Hepatocyte (in vitro differentiated cells): ENCODE measurements around the gene SLC47A2. TPM values are rescaled to one million over a fixed set of nuclear protein-coding genes. Genes with fewer than 3 reads are reported as not detected.
A peak's percentile ranks its signal among the peaks of the same experiment; 100 is the strongest.
"Not testable (repeated sequence)": the region's sequence is repeated elsewhere in the genome, so short reads cannot be mapped to it uniquely, and the experiment has no call there.

ENCODE experiments used
- DNase-seq: peaks from one replicate; pipeline ENCODE4 v3.0.0-alpha.2; 2016; ENCODE audit warnings: low spot score
- H2AFZ ChIP-seq: fragments of 200-600 bp; sonication (generic); 2 replicates; pipeline ENCODE4 v1.6.0; 2016; ENCODE audit warnings: antibody characterized with exemption, mild to moderate bottlenecking
- H3K27ac ChIP-seq: fragments of 200-600 bp; sonication (generic); 2 replicates; pipeline ENCODE4 v1.5.1; 2016; ENCODE audit warnings: mild to moderate bottlenecking
- H3K27me3 ChIP-seq: fragments of 200-600 bp; sonication (generic); 2 replicates; pipeline ENCODE4 v1.6.1; 2016
- H3K36me3 ChIP-seq: fragments of 200-600 bp; sonication (generic); replicated peaks from 2 replicates; pipeline ENCODE4 v1.5.1; 2016; ENCODE audit warnings: low read depth; ENCODE audit not compliant: insufficient read depth
- H3K4me1 ChIP-seq: fragments of 200-600 bp; sonication (generic); 2 replicates; pipeline ENCODE4 v1.5.1; 2016; ENCODE audit warnings: mild to moderate bottlenecking, moderate library complexity; ENCODE audit not compliant: insufficient read depth
- H3K4me2 ChIP-seq: fragments of 200-600 bp; sonication (generic); 2 replicates; pipeline ENCODE4 v1.6.0; 2016
- H3K4me3 ChIP-seq: fragments of 200-600 bp; sonication (generic); 2 replicates; pipeline ENCODE4 v1.5.1; 2016; ENCODE audit warnings: mild to moderate bottlenecking
- H3K79me2 ChIP-seq: fragments of 200-600 bp; sonication (generic); 2 replicates; pipeline ENCODE4 v1.6.0; 2017; ENCODE audit warnings: mild to moderate bottlenecking
- H3K9me2 ChIP-seq: fragments of 200-600 bp; sonication (generic); replicated peaks from 2 replicates; pipeline ENCODE4 v1.6.0; 2017; ENCODE audit warnings: mild to moderate bottlenecking; ENCODE audit not compliant: insufficient read depth
- H3K9me3 ChIP-seq: fragments of 200-600 bp; sonication (generic); 2 replicates; pipeline ENCODE4 v1.5.1; 2016; ENCODE audit warnings: low read depth, mild to moderate bottlenecking
- H4K20me1 ChIP-seq: fragments of 200-600 bp; sonication (generic); 2 replicates; pipeline ENCODE4 v1.6.0; 2016; ENCODE audit warnings: mild to moderate bottlenecking; ENCODE audit not compliant: insufficient read depth, poor library complexity, severe bottlenecking
- EZH2 ChIP-seq: fragments of 200-600 bp; sonication (generic); IDR thresholded peaks from 2 replicates; pipeline ENCODE4 v1.6.1; 2016; ENCODE audit warnings: antibody characterized with exemption, mild to moderate bottlenecking, borderline replicate concordance
- EZH2phosphoT487 ChIP-seq: fragments of 200-600 bp; sonication (generic); IDR thresholded peaks from one replicate; pipeline ENCODE4 v1.6.1; 2018; ENCODE audit warnings: antibody characterized with exemption, mild to moderate bottlenecking, low read depth, moderate library complexity; ENCODE audit not compliant: unreplicated experiment, severe bottlenecking
- WGBS: methylation state at CpG from one replicate; pipeline ENCODE4 v1.1.6; 2016; ENCODE audit warnings: low lambda C conversion rate; ENCODE audit errors: missing lambda C conversion rate; 5-methylcytosine and 5-hydroxymethylcytosine counted together
- polyA plus RNA-seq: library from polyadenylated mRNA; unstranded; fragments of >200 nt; fragmentation: Nextera tagmentation; extraction: Ambion mirVana; gene quantifications from 2 replicates; pipeline ENCODE4 v1.2.1, GENCODE V29; 2016
- total RNA-seq: library from RNA; depleted of rRNA; stranded (reverse); fragments of >200 nt; gene quantifications from 2 replicates; pipeline ENCODE4 v1.2.3, GENCODE V29; 2014
- TF ChIP-seq, protein P1 (sequence below): fragments of 200-600 bp; sonication (generic); IDR thresholded peaks from 2 replicates; pipeline ENCODE4 v1.5.1; 2016; ENCODE audit warnings: antibody characterized with exemption, mild to moderate bottlenecking; ENCODE audit not compliant: poor library complexity

Gene SLC47A2
- total and polyA plus RNA-seq, 2 experiments from 2014 or later, result 0.07 TPM; not detected in 1

DNA sequence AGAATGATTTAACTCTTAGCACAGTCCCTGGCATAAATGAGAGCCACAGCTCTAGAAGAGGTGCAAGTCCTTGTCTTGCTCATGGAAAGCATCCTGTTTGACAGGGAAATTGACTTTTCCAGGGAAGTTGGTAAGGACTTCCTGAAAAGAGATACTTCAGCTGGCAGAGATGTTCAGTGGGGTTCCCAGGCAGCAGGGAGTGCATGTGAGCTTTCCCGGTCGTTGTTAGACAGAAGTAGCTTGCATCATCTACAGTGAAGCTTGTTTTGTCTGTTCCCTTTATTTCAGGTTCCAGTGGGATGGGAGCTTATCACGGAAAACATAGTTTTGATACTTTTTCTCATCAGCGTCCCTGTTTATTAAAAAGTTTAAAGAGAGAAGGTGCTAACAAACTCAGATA, 45.0 kb downstream of the SLC47A2 start:
- Histone ChIP-seq H3K9me3 (no peaks in the 10 kb centered on the region), H3K27me3 (no peaks in the 10 kb centered on the region), H2AFZ (no peak overlapping the region), H3K9me2 (no peaks in the 10 kb centered on the region), H3K36me3 (no peaks in the 10 kb centered on the region), H3K27ac (peak overlapping the region; percentile 79), H3K79me2 (no peaks in the 10 kb centered on the region), H3K4me1 (peaks cover 11% of the 10 kb centered on the region), H4K20me1 (no peaks in the 10 kb centered on the region), H3K4me2 (no peak overlapping the region), H3K4me3 (no peak overlapping the region)
- DNase-seq, result no peak
- WGBS, result 74% methylated on average over 4 of the region's 4 CpGs
- TF ChIP-seq EZH2phosphoT487, result no peak
- no peak for TF ChIP-seq EZH2
- TF ChIP-seq, protein P1, sequence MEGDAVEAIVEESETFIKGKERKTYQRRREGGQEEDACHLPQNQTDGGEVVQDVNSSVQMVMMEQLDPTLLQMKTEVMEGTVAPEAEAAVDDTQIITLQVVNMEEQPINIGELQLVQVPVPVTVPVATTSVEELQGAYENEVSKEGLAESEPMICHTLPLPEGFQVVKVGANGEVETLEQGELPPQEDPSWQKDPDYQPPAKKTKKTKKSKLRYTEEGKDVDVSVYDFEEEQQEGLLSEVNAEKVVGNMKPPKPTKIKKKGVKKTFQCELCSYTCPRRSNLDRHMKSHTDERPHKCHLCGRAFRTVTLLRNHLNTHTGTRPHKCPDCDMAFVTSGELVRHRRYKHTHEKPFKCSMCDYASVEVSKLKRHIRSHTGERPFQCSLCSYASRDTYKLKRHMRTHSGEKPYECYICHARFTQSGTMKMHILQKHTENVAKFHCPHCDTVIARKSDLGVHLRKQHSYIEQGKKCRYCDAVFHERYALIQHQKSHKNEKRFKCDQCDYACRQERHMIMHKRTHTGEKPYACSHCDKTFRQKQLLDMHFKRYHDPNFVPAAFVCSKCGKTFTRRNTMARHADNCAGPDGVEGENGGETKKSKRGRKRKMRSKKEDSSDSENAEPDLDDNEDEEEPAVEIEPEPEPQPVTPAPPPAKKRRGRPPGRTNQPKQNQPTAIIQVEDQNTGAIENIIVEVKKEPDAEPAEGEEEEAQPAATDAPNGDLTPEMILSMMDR, result no peak

GRCh38 chr17:19670908-19671307, 45.5 kb downstream of the SLC47A2 start:
- peaks cover 11% of the 10 kb centered on the region for H3K4me1 ChIP-seq
- H3K27me3 ChIP-seq, result no peaks in the 10 kb centered on the region
- no peaks in the 10 kb centered on the region for H3K9me2 ChIP-seq
- no peak for DNase-seq
- no peaks in the 10 kb centered on the region for H3K9me3 ChIP-seq
- no peaks in the 10 kb centered on the region for H3K79me2 ChIP-seq
- no peak overlapping the region for H2AFZ ChIP-seq
- 95% methylated on average over 2 of the region's 2 CpGs for WGBS
- H3K36me3 ChIP-seq, result no peaks in the 10 kb centered on the region
- no peak for TF ChIP-seq EZH2
- TF ChIP-seq EZH2phosphoT487, result no peak
- TF ChIP-seq, protein P1, result no peak
- H3K4me2 ChIP-seq, result no peak overlapping the region
- no peaks in the 10 kb centered on the region for H4K20me1 ChIP-seq
- H3K4me3 ChIP-seq, result no peak overlapping the region
- H3K27ac ChIP-seq, result peak overlapping the region; percentile 79

- H3K9me3 ChIP-seq, H2AFZ ChIP-seq, H3K36me3 ChIP-seq, H3K27ac ChIP-seq, H3K9me2 ChIP-seq, H3K27me3 ChIP-seq, H3K79me2 ChIP-seq, H3K4me2 ChIP-seq, H4K20me1 ChIP-seq, DNase-seq, H3K4me3 ChIP-seq: not testable (repeated sequence)
- peaks cover 11% of the 10 kb centered on the region for H3K4me1 ChIP-seq
- WGBS, result 96% methylated on average over 7 of the region's 7 CpGs
These were observed 46.7 kb downstream of the SLC47A2 start for GRCh38 chr17:19669680-19670079.

GRCh38 chr17:19664821-19665181, 51.6 kb downstream of the SLC47A2 start:
- Histone ChIP-seq H3K36me3 (peaks cover 3% of the 10 kb centered on the region), H3K27ac (no peak overlapping the region), H3K9me2 (no peaks in the 10 kb centered on the region), H3K4me3 (no peak overlapping the region), H4K20me1 (no peaks in the 10 kb centered on the region), H2AFZ (no peak overlapping the region), H3K4me1 (peaks cover 5% of the 10 kb centered on the region), H3K9me3 (no peaks in the 10 kb centered on the region), H3K27me3 (no peaks in the 10 kb centered on the region), H3K79me2 (peaks cover 8% of the 10 kb centered on the region), H3K4me2 (no peak overlapping the region)
- DNase-seq, result no peak
- WGBS, result 92% methylated on average over 4 of the region's 4 CpGs
- TF ChIP-seq EZH2phosphoT487 (no peak), EZH2 (no peak)
- TF ChIP-seq, protein P1, result no peak
